Measurements from ENCODE around the gene SLC6A20. TPM values are rescaled to one million over a fixed set of nuclear protein-coding genes. Genes with fewer than 3 reads are reported as not detected.

SLC6A20 gene
- total RNA-seq, 4 donors from 2014 or later, result 0.13 to 0.22 TPM; not detected in 2

DNA sequence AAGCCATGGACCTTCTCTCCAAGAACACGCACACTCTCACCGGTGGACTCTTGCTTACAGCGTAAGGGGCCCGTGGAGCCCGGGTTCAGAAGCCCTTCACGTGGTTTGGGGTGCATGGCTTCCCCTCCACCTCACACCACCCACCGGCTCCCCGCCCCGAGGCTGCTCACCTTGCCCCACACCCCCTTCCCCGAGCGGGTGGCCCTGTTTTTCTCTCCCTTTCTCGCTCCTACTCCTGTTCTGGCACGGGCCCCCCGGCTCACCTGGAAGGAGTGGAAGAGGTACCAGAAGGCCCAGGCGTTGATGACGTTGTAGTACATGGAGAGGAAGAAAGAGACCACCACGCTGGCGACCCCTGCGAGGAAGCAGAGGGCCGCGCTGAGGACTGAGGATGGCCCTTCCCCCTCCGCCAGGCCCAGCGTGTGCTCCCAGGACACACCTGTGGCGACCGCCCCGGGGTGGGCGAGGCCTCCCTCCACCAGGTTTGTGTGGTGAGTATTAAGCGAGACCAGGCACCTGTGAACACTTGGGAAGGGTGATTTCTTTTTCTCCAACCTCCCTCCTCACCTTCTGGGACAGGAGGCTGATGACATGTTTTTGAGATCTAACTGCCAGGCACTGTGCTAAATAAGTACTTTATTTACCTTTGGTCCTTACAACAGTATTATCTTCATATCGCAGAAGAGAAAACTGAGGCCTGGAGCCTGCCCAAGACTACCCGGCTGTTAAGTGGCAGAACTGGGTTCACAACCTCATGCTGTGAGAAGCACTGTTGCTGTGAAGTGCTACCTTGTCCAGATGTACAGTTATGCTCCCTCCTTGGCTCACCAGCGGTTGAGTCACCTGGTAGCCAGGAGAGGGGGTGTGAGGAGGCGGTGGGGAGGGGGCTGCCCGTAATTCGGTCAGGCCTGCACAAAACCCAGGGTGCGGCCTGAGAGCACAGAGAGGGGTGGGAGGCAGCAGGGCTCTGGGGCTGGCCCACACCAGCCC, 16.3 kb downstream of the SLC6A20 start:
- Histone ChIP-seq H3K9me3 (no peaks in the 10 kb centered on the region), H3K27ac (no peak overlapping the region), H3K4me1 (no peaks in the 10 kb centered on the region), H3K36me3 (no peaks in the 10 kb centered on the region), H3K27me3 (no peaks in the 10 kb centered on the region), H3K4me3 (replicated peaks in 1 of 3) (no peak overlapping the region)
- intact Hi-C loops (cut with DNase I), result no loop called here
- TF ChIP-seq POLR2A (IDR thresholded peaks at IDR 0.05), result no peak
- TF ChIP-seq, protein P1, sequence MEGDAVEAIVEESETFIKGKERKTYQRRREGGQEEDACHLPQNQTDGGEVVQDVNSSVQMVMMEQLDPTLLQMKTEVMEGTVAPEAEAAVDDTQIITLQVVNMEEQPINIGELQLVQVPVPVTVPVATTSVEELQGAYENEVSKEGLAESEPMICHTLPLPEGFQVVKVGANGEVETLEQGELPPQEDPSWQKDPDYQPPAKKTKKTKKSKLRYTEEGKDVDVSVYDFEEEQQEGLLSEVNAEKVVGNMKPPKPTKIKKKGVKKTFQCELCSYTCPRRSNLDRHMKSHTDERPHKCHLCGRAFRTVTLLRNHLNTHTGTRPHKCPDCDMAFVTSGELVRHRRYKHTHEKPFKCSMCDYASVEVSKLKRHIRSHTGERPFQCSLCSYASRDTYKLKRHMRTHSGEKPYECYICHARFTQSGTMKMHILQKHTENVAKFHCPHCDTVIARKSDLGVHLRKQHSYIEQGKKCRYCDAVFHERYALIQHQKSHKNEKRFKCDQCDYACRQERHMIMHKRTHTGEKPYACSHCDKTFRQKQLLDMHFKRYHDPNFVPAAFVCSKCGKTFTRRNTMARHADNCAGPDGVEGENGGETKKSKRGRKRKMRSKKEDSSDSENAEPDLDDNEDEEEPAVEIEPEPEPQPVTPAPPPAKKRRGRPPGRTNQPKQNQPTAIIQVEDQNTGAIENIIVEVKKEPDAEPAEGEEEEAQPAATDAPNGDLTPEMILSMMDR (IDR thresholded peaks at IDR 0.05), result no peak
- no peak for DNase-seq
- 87 to 90% methylated on average over 33 to 35 of the region's 35 CpGs for WGBS, 2 donors

DNA sequence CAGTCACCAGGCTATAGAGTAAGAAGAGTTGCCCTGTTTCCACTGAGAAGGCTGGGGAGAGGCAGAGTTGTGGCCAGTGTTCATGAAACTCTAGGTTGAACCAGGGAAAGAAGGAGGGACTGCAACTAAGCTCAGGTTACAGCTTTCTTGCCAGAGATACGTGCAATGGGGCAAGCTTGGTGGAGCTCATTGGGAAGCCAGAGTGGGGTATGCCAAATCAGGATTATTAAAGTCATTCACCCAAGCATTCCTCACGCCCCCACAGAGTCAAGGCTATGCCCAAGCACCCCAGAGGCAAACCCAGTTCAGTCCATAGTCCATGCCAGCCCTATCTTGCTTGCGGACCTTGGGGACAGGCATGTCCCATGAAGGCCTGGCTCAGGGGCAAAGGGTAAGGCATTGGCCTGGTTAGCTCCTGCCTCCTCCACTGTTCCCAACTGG, 17.6 kb downstream of the SLC6A20 start:
- TF ChIP-seq POLR2A (IDR thresholded peaks at IDR 0.05), result no peak
- TF ChIP-seq, protein P1 (IDR thresholded peaks at IDR 0.05), result no peak
- H3K36me3 ChIP-seq, result no peaks in the 10 kb centered on the region
- DNase-seq, result no peak
- 84 to 91% methylated on average over 3 of the region's 3 CpGs for WGBS, 2 donors
- H3K27ac ChIP-seq, result no peak overlapping the region
- H3K27me3 ChIP-seq, result no peaks in the 10 kb centered on the region
- H3K4me3 ChIP-seq (replicated peaks in 1 of 3), result no peak overlapping the region
- H3K4me1 ChIP-seq, result no peaks in the 10 kb centered on the region
- no peaks in the 10 kb centered on the region for H3K9me3 ChIP-seq
- intact Hi-C loops (cut with DNase I), result no loop called here

DNA sequence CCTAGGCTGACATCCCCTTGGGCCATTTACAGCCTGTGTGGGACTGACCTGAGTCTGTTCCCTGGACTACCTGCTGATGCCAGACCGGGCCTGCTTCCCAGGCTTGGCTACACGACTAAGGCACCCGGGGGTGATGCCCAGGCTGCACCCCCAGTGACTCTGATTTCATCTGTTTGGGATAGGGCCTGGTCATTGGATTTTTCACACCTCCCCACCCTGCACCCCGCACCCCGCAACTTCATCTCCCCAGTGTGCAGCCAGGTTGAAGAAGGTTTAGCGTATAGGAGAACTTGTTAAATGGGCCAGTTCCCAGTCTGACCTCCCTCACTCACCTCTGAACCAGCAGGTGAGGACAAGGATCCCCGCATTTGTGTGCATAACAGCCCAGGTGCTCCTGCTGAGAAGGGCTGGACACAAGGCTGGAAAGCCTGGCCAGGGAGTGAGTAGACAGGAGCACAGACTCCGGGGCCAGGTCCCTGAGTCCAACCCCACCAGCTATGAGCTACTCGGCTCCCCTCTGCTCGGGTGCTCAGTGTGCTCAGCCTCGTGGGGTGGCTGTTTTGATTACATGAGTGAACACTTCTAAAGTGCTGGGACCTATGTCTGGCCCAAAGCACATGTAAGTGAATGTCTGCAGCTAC, 18.5 kb downstream of the SLC6A20 start:
- intact Hi-C loops (cut with DNase I), result no loop called here
- TF ChIP-seq POLR2A (IDR thresholded peaks at IDR 0.05), result no peak
- Histone ChIP-seq H3K4me3 (replicated peaks in 1 of 3) (no peak overlapping the region), H3K4me1 (no peaks in the 10 kb centered on the region), H3K27me3 (no peaks in the 10 kb centered on the region), H3K9me3 (no peaks in the 10 kb centered on the region), H3K27ac (no peak overlapping the region), H3K36me3 (no peaks in the 10 kb centered on the region)
- WGBS, 2 donors, result 61 to 79% methylated on average over 9 of the region's 11 CpGs
- no peak for DNase-seq

DNA sequence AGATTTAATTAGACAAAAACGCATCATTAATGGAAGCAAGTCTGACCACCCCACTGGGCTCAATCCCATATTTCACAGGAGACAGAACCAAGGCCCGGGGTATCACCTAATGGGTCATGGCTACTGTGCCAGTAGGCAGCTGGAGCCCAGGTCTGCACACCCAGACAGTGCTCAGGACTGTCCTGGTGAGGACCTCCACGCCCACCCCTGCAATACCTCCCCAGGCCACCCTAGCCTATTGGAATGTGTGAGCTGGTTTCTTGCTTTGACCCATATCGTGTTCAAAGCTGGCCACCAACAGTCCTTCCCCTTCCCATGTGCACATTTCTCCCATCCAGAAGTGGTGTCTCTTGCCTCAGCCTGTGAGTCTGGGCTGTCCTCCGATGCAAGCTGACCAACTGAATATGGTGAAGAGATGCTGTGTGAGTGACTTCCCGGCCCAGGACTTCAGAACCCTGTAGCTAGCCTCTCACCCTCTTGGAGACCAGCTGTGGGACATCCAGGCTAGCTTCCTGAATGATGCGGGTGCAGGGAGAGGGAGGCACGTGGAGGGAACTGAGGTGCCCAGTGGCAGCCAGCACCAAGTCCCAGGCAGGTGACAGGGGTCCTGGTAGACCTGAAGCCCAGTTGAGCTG, 19.1 kb downstream of the SLC6A20 start:
- TF ChIP-seq, protein P1 (IDR thresholded peaks at IDR 0.05), result no peak
- no peak for TF ChIP-seq POLR2A (IDR thresholded peaks at IDR 0.05)
- no peaks in the 10 kb centered on the region for H3K36me3 ChIP-seq
- intact Hi-C loops (cut with DNase I), result no loop called here
- H3K27me3 ChIP-seq, result no peaks in the 10 kb centered on the region
- no peak overlapping the region for H3K4me3 ChIP-seq (replicated peaks in 1 of 3)
- H3K4me1 ChIP-seq, result no peaks in the 10 kb centered on the region
- no peaks in the 10 kb centered on the region for H3K9me3 ChIP-seq
- 90 to 92% methylated on average over 7 to 8 of the region's 8 CpGs for WGBS, 2 donors
- DNase-seq, result no peak
- no peak overlapping the region for H3K27ac ChIP-seq

DNA sequence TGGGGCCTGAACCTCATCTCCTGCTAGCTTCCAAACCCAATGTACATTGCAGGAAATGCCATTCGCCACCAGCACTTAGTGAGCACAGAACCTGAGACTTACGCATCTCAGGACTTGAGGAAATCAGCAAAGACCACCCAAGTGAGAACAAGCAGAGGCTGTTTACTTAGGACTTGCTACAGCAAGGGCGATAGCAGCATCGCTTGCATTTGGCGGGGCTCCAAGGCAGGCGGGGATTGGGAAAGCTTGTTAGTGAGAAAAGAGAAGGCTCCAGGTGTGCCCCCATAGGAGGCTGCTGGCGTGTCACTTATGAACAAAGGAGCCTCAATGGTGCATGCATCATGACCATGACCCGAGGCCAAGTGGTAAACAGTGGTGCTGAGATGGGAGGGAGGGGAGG, 19.7 kb downstream of the SLC6A20 start:
- H3K36me3 ChIP-seq, result no peaks in the 10 kb centered on the region
- 51 to 65% methylated on average over 8 of the region's 8 CpGs for WGBS, 2 donors
- DNase-seq, result no peak
- no peaks in the 10 kb centered on the region for H3K27me3 ChIP-seq
- H3K4me3 ChIP-seq (replicated peaks in 1 of 3), result no peak overlapping the region
- no peaks in the 10 kb centered on the region for H3K4me1 ChIP-seq
- TF ChIP-seq, protein P1 (IDR thresholded peaks at IDR 0.05), result no peak
- TF ChIP-seq POLR2A (IDR thresholded peaks at IDR 0.05), result no peak
- intact Hi-C loops (cut with DNase I), result no loop called here
- no peaks in the 10 kb centered on the region for H3K9me3 ChIP-seq
- H3K27ac ChIP-seq, result no peak overlapping the region
